Bronchial epithelial cell (primary cell): Measurements from ENCODE around the gene PIM1. TPM values are rescaled to one million over a fixed set of nuclear protein-coding genes. Genes with fewer than 3 reads are reported as not detected.
"Not testable (repeated sequence)": the region's sequence is repeated elsewhere in the genome, so short reads cannot be mapped to it uniquely, and the experiment has no call there.

ENCODE experiments used
- DNase-seq: peaks from one replicate; pipeline ENCODE4 v3.0.0-alpha.2; 2010; ENCODE audit warnings: low read depth
- FAIRE-seq: peaks from 2 replicates; lab custom pipeline; 2011; peaks lifted over from hg19 to GRCh38; lab: Jason Lieb, UNC
- H3K27me3 ChIP-seq: 2 replicates; pipeline ENCODE4 v1.5.1; 2011; ENCODE audit warnings: low read length; ENCODE audit not compliant: control insufficient read depth, insufficient read depth
- H3K36me3 ChIP-seq: 2 replicates; pipeline ENCODE4 v1.5.1; 2011; ENCODE audit warnings: low read length; ENCODE audit not compliant: control insufficient read depth, insufficient read depth
- H3K4me3 ChIP-seq: 2 replicates; pipeline ENCODE4 v1.5.1; 2011; ENCODE audit warnings: mild to moderate bottlenecking, low read depth, low read length, control low read depth
- total RNA-seq: library from RNA; depleted of rRNA; stranded (reverse); fragments of >200 nt; gene quantifications from 2 replicates; pipeline ENCODE4 v1.2.1, GENCODE V29; 2014
- TF ChIP-seq, protein P1 (sequence below): IDR thresholded peaks from 2 replicates; pipeline ENCODE4 v1.5.1; 2011; ENCODE audit warnings: mild to moderate bottlenecking, moderate library complexity, low read length, control low read depth, inconsistent platforms; ENCODE audit not compliant: insufficient read depth, severe bottlenecking

PIM1 gene
- total RNA-seq, 1 donor from 2014 or later = 29.2 TPM

DNA sequence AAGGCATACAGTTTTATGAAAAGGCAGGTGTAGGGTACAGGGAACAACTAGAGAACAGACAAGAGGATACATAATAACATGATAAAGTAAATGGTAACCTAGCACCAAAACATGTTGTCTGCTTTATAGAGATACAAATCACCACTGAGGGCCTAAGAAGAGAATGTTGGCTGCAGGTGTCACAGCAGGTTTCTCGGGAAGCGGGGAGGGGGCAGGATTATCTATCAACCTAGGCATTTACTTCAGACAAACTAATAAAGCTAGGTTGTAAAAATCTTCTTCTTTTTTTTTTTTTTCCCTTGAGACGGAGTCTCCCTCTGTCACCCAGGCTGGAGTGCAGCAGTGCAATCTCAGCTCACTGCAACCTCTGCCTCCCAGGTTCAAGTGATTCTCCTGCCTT, 22.7 kb downstream of the PIM1 start:
- FAIRE-seq (no peak), DNase-seq (no peak)
- Histone ChIP-seq H3K27me3 (no peaks in the 10 kb centered on the region), H3K36me3 (no peaks in the 10 kb centered on the region), H3K4me3 (no peak overlapping the region)
- TF ChIP-seq, protein P1, sequence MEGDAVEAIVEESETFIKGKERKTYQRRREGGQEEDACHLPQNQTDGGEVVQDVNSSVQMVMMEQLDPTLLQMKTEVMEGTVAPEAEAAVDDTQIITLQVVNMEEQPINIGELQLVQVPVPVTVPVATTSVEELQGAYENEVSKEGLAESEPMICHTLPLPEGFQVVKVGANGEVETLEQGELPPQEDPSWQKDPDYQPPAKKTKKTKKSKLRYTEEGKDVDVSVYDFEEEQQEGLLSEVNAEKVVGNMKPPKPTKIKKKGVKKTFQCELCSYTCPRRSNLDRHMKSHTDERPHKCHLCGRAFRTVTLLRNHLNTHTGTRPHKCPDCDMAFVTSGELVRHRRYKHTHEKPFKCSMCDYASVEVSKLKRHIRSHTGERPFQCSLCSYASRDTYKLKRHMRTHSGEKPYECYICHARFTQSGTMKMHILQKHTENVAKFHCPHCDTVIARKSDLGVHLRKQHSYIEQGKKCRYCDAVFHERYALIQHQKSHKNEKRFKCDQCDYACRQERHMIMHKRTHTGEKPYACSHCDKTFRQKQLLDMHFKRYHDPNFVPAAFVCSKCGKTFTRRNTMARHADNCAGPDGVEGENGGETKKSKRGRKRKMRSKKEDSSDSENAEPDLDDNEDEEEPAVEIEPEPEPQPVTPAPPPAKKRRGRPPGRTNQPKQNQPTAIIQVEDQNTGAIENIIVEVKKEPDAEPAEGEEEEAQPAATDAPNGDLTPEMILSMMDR = no peak

DNA sequence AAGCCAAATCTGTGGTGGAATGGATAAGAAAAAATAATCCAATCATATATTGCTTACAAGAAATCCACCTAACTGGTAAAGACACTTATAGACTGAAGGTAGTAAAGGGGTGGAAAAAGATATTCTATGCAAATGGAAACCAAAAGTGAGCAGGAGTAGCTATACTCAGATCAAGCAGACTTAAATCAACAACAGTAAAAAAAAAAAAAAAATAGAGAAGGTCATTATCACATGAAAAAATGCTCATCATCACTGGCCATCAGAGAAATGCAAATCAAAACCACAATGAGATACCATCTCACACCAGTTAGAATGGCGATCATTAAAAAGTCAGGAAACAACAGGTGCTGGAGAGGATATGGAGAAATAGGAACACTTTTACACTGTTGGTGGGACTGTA, 24.9 kb downstream of the PIM1 start:
- not testable (repeated sequence) for H3K4me3 ChIP-seq, H3K27me3 ChIP-seq, H3K36me3 ChIP-seq, DNase-seq, FAIRE-seq

DNA sequence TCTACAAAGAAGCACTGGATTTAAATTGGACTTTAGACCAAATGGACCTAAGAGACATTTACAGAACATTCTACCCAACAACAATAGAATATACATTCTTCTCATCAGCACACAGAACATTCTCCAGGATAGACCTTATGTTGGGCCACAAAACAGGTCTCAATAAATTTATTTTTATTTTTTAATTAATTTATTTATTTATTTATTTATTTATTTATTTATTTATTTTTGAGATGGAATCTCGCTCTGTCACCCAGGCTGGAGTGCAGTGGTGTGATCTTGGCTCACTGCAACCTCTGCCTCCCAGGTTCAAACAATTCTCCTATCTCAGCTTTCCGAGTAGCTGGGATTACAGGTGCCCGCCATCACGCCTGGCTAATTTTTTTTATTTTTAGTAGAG, 26.5 kb downstream of the PIM1 start:
- H3K27me3 ChIP-seq, DNase-seq, FAIRE-seq, H3K4me3 ChIP-seq, H3K36me3 ChIP-seq: not testable (repeated sequence)

DNA sequence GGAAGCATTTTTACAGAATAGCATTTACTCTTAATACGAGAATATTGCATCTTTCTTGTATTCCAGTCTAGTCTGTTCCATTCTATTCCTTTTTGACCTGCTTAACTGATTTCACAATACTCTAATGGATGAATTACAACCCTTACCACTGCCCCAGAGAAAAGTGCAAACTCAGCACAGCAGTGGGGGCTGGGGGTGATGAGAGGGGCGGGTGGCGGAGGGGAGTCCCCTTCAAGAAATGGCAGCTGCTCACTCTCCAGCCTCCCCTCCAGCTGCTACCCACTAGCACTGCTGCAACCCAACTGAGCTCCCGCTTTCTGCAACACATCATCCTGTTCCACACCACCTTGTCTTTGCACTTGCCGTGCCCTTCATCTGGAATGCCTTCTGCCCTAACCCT, 30.1 kb downstream of the PIM1 start:
- DNase-seq (no peak), FAIRE-seq (no peak)
- Histone ChIP-seq H3K36me3 (no peaks in the 10 kb centered on the region), H3K4me3 (no peak overlapping the region), H3K27me3 (peaks cover 4% of the 10 kb centered on the region)
- TF ChIP-seq, protein P1 = no peak

DNA sequence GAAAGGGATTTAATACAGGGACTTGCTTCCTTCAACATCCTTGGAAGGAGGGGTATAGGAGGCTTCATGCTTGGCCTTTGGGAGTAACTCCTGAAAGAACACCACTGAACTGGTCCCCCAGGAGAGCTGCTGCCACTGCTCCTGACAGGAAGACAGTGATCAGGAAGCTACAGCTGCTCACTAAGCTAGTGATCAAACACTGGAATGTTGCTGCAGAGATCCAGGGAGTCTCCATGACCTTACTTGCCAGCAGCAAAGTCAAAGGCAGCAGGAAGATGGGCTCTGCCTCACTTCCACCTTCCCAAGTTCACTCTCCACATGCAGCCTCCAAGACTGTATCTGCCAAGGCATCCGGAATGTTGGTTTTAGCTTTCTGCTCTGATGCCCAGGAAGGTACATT, 31.8 kb downstream of the PIM1 start:
- FAIRE-seq = no peak
- TF ChIP-seq, protein P1 = no peak
- Histone ChIP-seq H3K27me3 (peaks cover 4% of the 10 kb centered on the region), H3K36me3 (no peaks in the 10 kb centered on the region), H3K4me3 (no peak overlapping the region)
- no peak for DNase-seq

DNA sequence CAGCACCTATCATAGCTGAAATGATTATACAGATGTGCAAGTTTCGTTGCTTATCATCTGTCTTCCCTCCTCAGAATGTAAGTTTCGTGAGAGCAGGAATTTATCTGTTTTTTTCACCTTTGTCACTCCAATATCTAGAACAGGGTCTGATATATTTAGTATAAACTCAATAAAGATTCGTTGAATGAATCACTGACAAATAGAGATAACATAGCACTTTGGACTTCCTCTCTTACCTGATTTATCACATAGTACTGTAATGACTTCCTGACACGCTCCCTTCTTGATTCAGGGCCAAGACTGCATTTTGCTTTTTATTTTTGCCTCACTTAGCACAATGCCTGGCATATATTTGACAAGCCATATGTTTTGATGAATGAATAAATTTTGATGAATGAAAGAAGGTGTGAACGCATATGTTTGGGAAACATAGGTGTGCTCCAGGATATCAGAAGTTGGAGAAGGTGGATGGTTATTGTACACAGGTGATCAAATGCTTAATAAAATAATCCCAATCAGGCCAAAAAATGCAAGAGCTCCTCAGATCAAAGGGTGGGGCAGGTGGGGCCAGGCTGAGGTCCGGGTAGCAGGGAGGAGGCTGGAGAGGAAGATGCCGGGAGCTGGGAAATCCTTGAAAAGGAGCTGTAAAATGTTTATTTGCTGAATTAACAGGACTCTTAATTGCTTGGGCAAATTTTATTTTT, 33.0 kb downstream of the PIM1 start:
- TF ChIP-seq, protein P1 = no peak
- Histone ChIP-seq H3K36me3 (no peaks in the 10 kb centered on the region), H3K4me3 (no peak overlapping the region), H3K27me3 (peaks cover 4% of the 10 kb centered on the region)
- DNase-seq (peak; percentile 35), FAIRE-seq (no peak)
